Activated CD8-positive, alpha-beta T cell treated with anti-CD3 and anti-CD28 coated beads for 36 hours (primary cell): Measurements from ENCODE around the gene EEIG1. TPM values are rescaled to one million over a fixed set of nuclear protein-coding genes. Genes with fewer than 3 reads are reported as not detected.

Source experiments
- ATAC-seq: fragments of 200-7000 bp; cut with Tn5 transposase; one replicate; pipeline ENCODE4 v1.10.0; 2021; ENCODE audit warnings: mild to moderate bottlenecking, moderate library complexity
- CTCF ChIA-PET: fragments of 350-600 bp; sonication (Branson Sonifier 250); formaldehyde crosslinking; loops from one replicate; lab custom pipeline; 2021; ENCODE audit warnings: antibody characterized with exemption; lab: Charles Lee
- POLR2A ChIA-PET: fragments of 350-600 bp; sonication (Branson Sonifier 250); formaldehyde crosslinking; loops from one replicate; lab custom pipeline; 2021; ENCODE audit warnings: antibody characterized with exemption; lab: Charles Lee
- DNase-seq: peaks from one replicate; pipeline ENCODE4 v3.0.0-alpha.2; 2020
- H3K27ac Mint-ChIP-seq: one replicate; pipeline ENCODE4 v1.8.0; 2021; ENCODE audit warnings: mild to moderate bottlenecking, mixed read lengths
- H3K27me3 Mint-ChIP-seq: one replicate; pipeline ENCODE4 v1.8.0; 2021; ENCODE audit warnings: mixed read lengths
- H3K36me3 Mint-ChIP-seq: one replicate; pipeline ENCODE4 v1.8.0; 2021; ENCODE audit warnings: low read depth, mixed read lengths
- H3K4me1 Mint-ChIP-seq: one replicate; pipeline ENCODE4 v1.8.0; 2021; ENCODE audit warnings: low read depth, mixed read lengths
- H3K4me3 Mint-ChIP-seq: one replicate; pipeline ENCODE4 v1.8.0; 2021; ENCODE audit warnings: mild to moderate bottlenecking, moderate library complexity, mixed read lengths
- H3K9me3 Mint-ChIP-seq: one replicate; pipeline ENCODE4 v1.8.0; 2021; ENCODE audit warnings: mixed read lengths
- intact Hi-C: fragments of 100-400 bp; cut with micrococcal nuclease; formaldehyde crosslinking; loops from one replicate; pipeline ENCODE4 v1.10.0; 2022
- total RNA-seq, 2 experiments: library from RNA; stranded (reverse); gene quantifications; one replicate each; pipeline ENCODE4 v1.2.3, GENCODE V29; 2021
- TF ChIP-seq, protein P1 (sequence below): fragments of 200-600 bp; IDR thresholded peaks from one replicate; pipeline ENCODE4 v1.8.0; 2022; ENCODE audit warnings: antibody characterized with exemption, mild to moderate bottlenecking

Gene EEIG1
- total RNA-seq, 2 experiments from 2014 or later, result 79.7 to 81.5 TPM

DNA sequence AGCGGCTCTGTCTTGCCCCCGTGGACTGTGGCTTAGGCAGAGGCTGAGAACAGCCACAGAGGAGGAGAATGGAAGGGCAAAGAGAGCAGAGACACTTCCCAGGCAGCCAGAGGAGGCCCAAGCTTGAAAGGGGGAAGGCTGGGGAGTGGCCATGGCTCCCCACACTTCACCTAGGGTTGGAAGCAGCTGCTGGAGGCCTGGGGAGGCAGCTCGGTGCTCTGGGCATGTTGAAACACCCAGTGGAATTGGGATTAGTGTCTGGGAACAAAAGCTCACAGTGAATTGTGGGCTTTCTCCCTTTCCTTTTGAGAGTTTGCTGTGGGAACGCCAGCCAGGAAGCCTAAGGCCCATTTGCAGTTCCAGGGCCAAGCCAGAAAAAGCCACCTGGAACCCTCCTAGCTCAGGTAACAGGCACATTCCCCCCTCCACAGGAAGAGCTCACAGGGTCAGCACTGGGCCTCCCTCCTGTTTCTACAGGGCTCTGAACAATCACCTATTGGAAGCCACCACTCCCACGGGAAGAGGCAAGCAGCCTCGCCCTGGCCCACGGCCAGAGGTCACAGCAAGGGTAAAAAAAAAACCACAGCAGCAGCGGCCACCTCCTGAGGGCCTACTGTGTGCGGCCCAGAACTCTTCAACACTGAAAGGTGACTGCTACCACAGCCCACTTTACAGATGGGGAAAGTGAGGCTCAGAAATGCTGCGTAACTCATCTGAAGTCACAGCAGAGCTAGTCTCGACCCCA is 20.2 kb downstream of the EEIG1 start:
- peaks cover 36% of the 10 kb centered on the region for H3K36me3 Mint-ChIP-seq
- peaks cover 85% of the 10 kb centered on the region for H3K4me1 Mint-ChIP-seq

GRCh38 chr9:127959841-127960409 is 20.9 kb downstream of the EEIG1 start:
- ATAC-seq (no peak), DNase-seq (no peak)
- H3K27me3 Mint-ChIP-seq, result no peaks in the 10 kb centered on the region
- intact Hi-C loops, result loop anchor here (5.0 kb wide), 1 partner anchor 67 kb away; no protein-coding TSS in a partner anchor
- H3K4me1 Mint-ChIP-seq, result peaks cover 85% of the 10 kb centered on the region
- H3K4me3 Mint-ChIP-seq, result no peak overlapping the region
- H3K36me3 Mint-ChIP-seq, result peaks cover 30% of the 10 kb centered on the region
- ChIA-PET CTCF (interaction anchor here (1.0 to 30.0 kb wide), 6 partner anchors 16 to 158 kb away, joined by 3 to 631 read pairs (median 86); partner anchors contain the start of gene EEIG1), POLR2A (interaction anchor here (1.4 to 25.2 kb wide), 3 partner anchors 11 to 75 kb away, joined by 5 to 408 read pairs (median 5); partner anchors contain the start of gene EEIG1)
- peaks cover 6% of the 10 kb centered on the region for H3K9me3 Mint-ChIP-seq
- peak overlapping the region; percentile 99 for H3K27ac Mint-ChIP-seq
- TF ChIP-seq, protein P1, sequence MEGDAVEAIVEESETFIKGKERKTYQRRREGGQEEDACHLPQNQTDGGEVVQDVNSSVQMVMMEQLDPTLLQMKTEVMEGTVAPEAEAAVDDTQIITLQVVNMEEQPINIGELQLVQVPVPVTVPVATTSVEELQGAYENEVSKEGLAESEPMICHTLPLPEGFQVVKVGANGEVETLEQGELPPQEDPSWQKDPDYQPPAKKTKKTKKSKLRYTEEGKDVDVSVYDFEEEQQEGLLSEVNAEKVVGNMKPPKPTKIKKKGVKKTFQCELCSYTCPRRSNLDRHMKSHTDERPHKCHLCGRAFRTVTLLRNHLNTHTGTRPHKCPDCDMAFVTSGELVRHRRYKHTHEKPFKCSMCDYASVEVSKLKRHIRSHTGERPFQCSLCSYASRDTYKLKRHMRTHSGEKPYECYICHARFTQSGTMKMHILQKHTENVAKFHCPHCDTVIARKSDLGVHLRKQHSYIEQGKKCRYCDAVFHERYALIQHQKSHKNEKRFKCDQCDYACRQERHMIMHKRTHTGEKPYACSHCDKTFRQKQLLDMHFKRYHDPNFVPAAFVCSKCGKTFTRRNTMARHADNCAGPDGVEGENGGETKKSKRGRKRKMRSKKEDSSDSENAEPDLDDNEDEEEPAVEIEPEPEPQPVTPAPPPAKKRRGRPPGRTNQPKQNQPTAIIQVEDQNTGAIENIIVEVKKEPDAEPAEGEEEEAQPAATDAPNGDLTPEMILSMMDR, result no peak

More for the DNA sequence above, 20.2 kb downstream of the EEIG1 start:
- peaks cover 6% of the 10 kb centered on the region for H3K9me3 Mint-ChIP-seq
- ATAC-seq, result no peak
- no peak for DNase-seq
- POLR2A ChIA-PET, result interaction anchor here (1.5 to 25.2 kb wide), 4 partner anchors 12 to 107 kb away, joined by 4 to 408 read pairs (median 4); partner anchors contain the start of genes EEIG1 and NAIF1
- TF ChIP-seq, protein P1, result no peak
- H3K27ac Mint-ChIP-seq, result peak overlapping the region; percentile 99
- CTCF ChIA-PET, result interaction anchor here (2.0 to 30.0 kb wide), 4 partner anchors 16 to 157 kb away, joined by 9 to 631 read pairs (median 172); partner anchors contain the start of gene EEIG1
- H3K4me3 Mint-ChIP-seq, result no peak overlapping the region
- intact Hi-C loops, result no loop called here
- no peaks in the 10 kb centered on the region for H3K27me3 Mint-ChIP-seq

- no peaks in the 10 kb centered on the region for H3K27me3 Mint-ChIP-seq
- H3K9me3 Mint-ChIP-seq, result peaks cover 6% of the 10 kb centered on the region
- H3K27ac Mint-ChIP-seq, result peak overlapping the region; percentile 99
- intact Hi-C loops, result loop anchor here (5.0 kb wide), 1 partner anchor 68 kb away; no protein-coding TSS in a partner anchor
- no peak overlapping the region for H3K4me3 Mint-ChIP-seq
- POLR2A ChIA-PET, result interaction anchor here (1.4 to 25.2 kb wide), 3 partner anchors 11 to 76 kb away, joined by 5 to 408 read pairs (median 5); partner anchors contain the start of gene EEIG1
- peaks cover 87% of the 10 kb centered on the region for H3K4me1 Mint-ChIP-seq
- TF ChIP-seq, protein P1, result no peak
- CTCF ChIA-PET, result interaction anchor here (0.6 to 30.0 kb wide), 6 partner anchors 16 to 158 kb away, joined by 3 to 631 read pairs (median 83); partner anchors contain the start of gene EEIG1
- DNase-seq (no peak), ATAC-seq (no peak)
- peaks cover 30% of the 10 kb centered on the region for H3K36me3 Mint-ChIP-seq
These were observed 21.4 kb downstream of the EEIG1 start for GRCh38 chr9:127959398-127959797.

DNA sequence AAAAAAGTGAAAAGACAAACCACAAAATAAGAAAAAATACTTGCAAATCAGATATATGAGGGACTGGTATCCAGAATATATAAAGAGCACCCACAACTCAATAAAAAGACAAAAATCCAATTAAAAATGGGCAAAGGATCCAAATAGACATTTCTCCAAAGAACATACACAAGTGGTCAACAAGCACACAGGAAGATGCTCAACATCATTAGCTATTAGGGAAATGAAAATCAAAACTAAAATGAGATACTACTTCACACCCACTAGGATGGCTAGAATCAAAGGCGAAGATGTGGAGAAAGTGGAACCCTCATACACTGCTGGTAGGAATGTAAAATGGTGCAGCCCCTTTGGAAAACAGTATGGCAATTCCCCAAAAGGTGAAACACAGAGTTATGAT is 22.1 kb downstream of the EEIG1 start:
- Mint-ChIP-seq H3K27me3 (no peaks in the 10 kb centered on the region), H3K27ac (peak overlapping the region; percentile 99), H3K36me3 (peaks cover 30% of the 10 kb centered on the region), H3K9me3 (peaks cover 6% of the 10 kb centered on the region), H3K4me1 (peaks cover 87% of the 10 kb centered on the region), H3K4me3 (no peak overlapping the region)
- TF ChIP-seq, protein P1, result no peak
- POLR2A ChIA-PET, result interaction anchor here (1.4 to 25.2 kb wide), 2 partner anchors 18 to 76 kb away, joined by 5 to 408 read pairs; partner anchors contain the start of gene EEIG1
- DNase-seq (no peak), ATAC-seq (no peak)
- intact Hi-C loops, result loop anchor here (5.0 kb wide), 1 partner anchor 69 kb away; no protein-coding TSS in a partner anchor
- CTCF ChIA-PET, result interaction anchor here (0.6 to 30.0 kb wide), 9 partner anchors 9 to 159 kb away, joined by 3 to 631 read pairs (median 3); partner anchors contain the start of gene EEIG1
